ACC112 (cell line): ENCODE results near the gene NMS.

Experiments used
- H2AFZ ChIP-seq: fragments of 200-600 bp; sonication (generic); one replicate; pipeline ENCODE4 v1.6.0; 2017; ENCODE audit warnings: antibody characterized with exemption, low read length; ENCODE audit not compliant: unreplicated experiment
- H3K27ac ChIP-seq: fragments of 200-600 bp; sonication (generic); 2 replicates; pipeline ENCODE4 v1.5.1; 2014; ENCODE audit warnings: low read depth, mild to moderate bottlenecking, antibody characterized with exemption, low read length, moderate library complexity
- H3K27me3 ChIP-seq: fragments of 200-600 bp; sonication (generic); 2 replicates; pipeline ENCODE4 v1.6.1; 2014; ENCODE audit warnings: mild to moderate bottlenecking, antibody characterized with exemption, low read length, moderate library complexity, mixed read lengths; ENCODE audit not compliant: insufficient read depth
- H3K36me3 ChIP-seq: fragments of 200-600 bp; sonication (generic); 2 replicates; pipeline ENCODE4 v1.6.1; 2016; ENCODE audit warnings: mild to moderate bottlenecking, antibody characterized with exemption, low read length, moderate library complexity, mixed read lengths; ENCODE audit not compliant: insufficient read depth
- H3K4me1 ChIP-seq: fragments of 200-600 bp; sonication (generic); one replicate; pipeline ENCODE4 v1.6.1; 2016; ENCODE audit warnings: low read length, mixed read lengths; ENCODE audit not compliant: insufficient read depth, unreplicated experiment, control insufficient read depth
- H3K4me3 ChIP-seq: fragments of 200-600 bp; sonication (generic); 2 replicates; pipeline ENCODE4 v1.5.1; 2014; ENCODE audit warnings: mild to moderate bottlenecking, low read depth, low read length
- H3K79me2 ChIP-seq: fragments of 200-600 bp; sonication (generic); one replicate; pipeline ENCODE4 v1.6.0; 2016; ENCODE audit warnings: low read length; ENCODE audit not compliant: control insufficient read depth, unreplicated experiment, insufficient read depth

NMS gene

GRCh38 chr2:100470182-100470581, at the start of gene NMS:
TSS of gene NMS (plus strand) at chr2:100470482. CDS start at chr2:100470489, 7 bp downstream.
- Histone ChIP-seq H3K4me1 (no peaks in the 10 kb centered on the region), H2AFZ (no peak within 1 kb of the TSS), H3K4me3 (no peak within 1 kb of the TSS), H3K36me3 (no peaks in the 10 kb centered on the region), H3K79me2 (no peaks in the 10 kb centered on the region), H3K27ac (no peak within 1 kb of the TSS), H3K27me3 (peaks cover 93% of the 10 kb centered on the region)

- H2AFZ ChIP-seq: no peak overlapping the region
Observed at GRCh38 chr2:100422320-100423055, 47.8 kb upstream of the NMS start.

GRCh38 chr2:100423631-100424030, 46.7 kb upstream of the NMS start:
- no peaks in the 10 kb centered on the region for H3K36me3 ChIP-seq
- H3K4me3 ChIP-seq: no peak overlapping the region
- H3K4me1 ChIP-seq: no peaks in the 10 kb centered on the region

More at GRCh38 chr2:100422320-100423055, 47.8 kb upstream of the NMS start:
- Histone ChIP-seq H3K27me3 (peaks cover 24% of the 10 kb centered on the region), H3K4me3 (no peak overlapping the region), H3K4me1 (no peaks in the 10 kb centered on the region), H3K79me2 (no peaks in the 10 kb centered on the region), H3K36me3 (no peaks in the 10 kb centered on the region), H3K27ac (no peak overlapping the region)

GRCh38 chr2:100424277-100424875, 45.9 kb upstream of the NMS start:
- Histone ChIP-seq H3K4me1 (no peaks in the 10 kb centered on the region), H3K27me3 (peaks cover 39% of the 10 kb centered on the region), H2AFZ (no peak overlapping the region), H3K36me3 (no peaks in the 10 kb centered on the region), H3K4me3 (no peak overlapping the region), H3K79me2 (no peaks in the 10 kb centered on the region), H3K27ac (no peak overlapping the region)

More at GRCh38 chr2:100423631-100424030, 46.7 kb upstream of the NMS start:
- Histone ChIP-seq H2AFZ (no peak overlapping the region), H3K27me3 (peaks cover 32% of the 10 kb centered on the region), H3K79me2 (no peaks in the 10 kb centered on the region), H3K27ac (no peak overlapping the region)

GRCh38 chr2:100425107-100425506, 45.2 kb upstream of the NMS start:
- H3K4me1 ChIP-seq: no peaks in the 10 kb centered on the region
- no peaks in the 10 kb centered on the region for H3K79me2 ChIP-seq
- H2AFZ ChIP-seq: no peak overlapping the region
- peaks cover 46% of the 10 kb centered on the region for H3K27me3 ChIP-seq
- no peaks in the 10 kb centered on the region for H3K36me3 ChIP-seq
- no peak overlapping the region for H3K4me3 ChIP-seq
- no peak overlapping the region for H3K27ac ChIP-seq

GRCh38 chr2:100425573-100426383, 44.5 kb upstream of the NMS start:
- Histone ChIP-seq H3K4me1 (no peaks in the 10 kb centered on the region), H3K27ac (no peak overlapping the region), H3K36me3 (no peaks in the 10 kb centered on the region), H3K27me3 (peaks cover 52% of the 10 kb centered on the region), H2AFZ (no peak overlapping the region), H3K4me3 (no peak overlapping the region), H3K79me2 (no peaks in the 10 kb centered on the region)

GRCh38 chr2:100426384-100426720, 43.9 kb upstream of the NMS start:
- Histone ChIP-seq H3K27me3 (peaks cover 58% of the 10 kb centered on the region), H2AFZ (no peak overlapping the region)

GRCh38 chr2:100427111-100427510, 43.2 kb upstream of the NMS start:
- H3K4me3 ChIP-seq: no peak overlapping the region
- H3K4me1 ChIP-seq: no peaks in the 10 kb centered on the region

More at GRCh38 chr2:100426384-100426720, 43.9 kb upstream of the NMS start:
- Histone ChIP-seq H3K27ac (no peak overlapping the region), H3K36me3 (no peaks in the 10 kb centered on the region), H3K79me2 (no peaks in the 10 kb centered on the region), H3K4me1 (no peaks in the 10 kb centered on the region), H3K4me3 (no peak overlapping the region)

GRCh38 chr2:100427627-100428258, 42.5 kb upstream of the NMS start:
- H3K27me3 ChIP-seq: peaks cover 64% of the 10 kb centered on the region

More at GRCh38 chr2:100427111-100427510, 43.2 kb upstream of the NMS start:
- Histone ChIP-seq H3K79me2 (no peaks in the 10 kb centered on the region), H3K27me3 (peaks cover 61% of the 10 kb centered on the region), H2AFZ (no peak overlapping the region), H3K27ac (no peak overlapping the region), H3K36me3 (no peaks in the 10 kb centered on the region)

GRCh38 chr2:100429726-100430125, 40.6 kb upstream of the NMS start:
- Histone ChIP-seq H3K36me3 (no peaks in the 10 kb centered on the region), H3K4me1 (no peaks in the 10 kb centered on the region), H3K27ac (no peak overlapping the region), H3K27me3 (peaks cover 67% of the 10 kb centered on the region), H2AFZ (no peak overlapping the region), H3K4me3 (no peak overlapping the region), H3K79me2 (no peaks in the 10 kb centered on the region)

More at GRCh38 chr2:100427627-100428258, 42.5 kb upstream of the NMS start:
- H3K4me3 ChIP-seq: no peak overlapping the region
- no peak overlapping the region for H3K27ac ChIP-seq
- no peak overlapping the region for H2AFZ ChIP-seq
- no peaks in the 10 kb centered on the region for H3K79me2 ChIP-seq
- no peaks in the 10 kb centered on the region for H3K36me3 ChIP-seq
- no peaks in the 10 kb centered on the region for H3K4me1 ChIP-seq
